ENCODE measurements around the gene VPS41. TPM values are rescaled to one million over a fixed set of nuclear protein-coding genes. Genes with fewer than 3 reads are reported as not detected.

Gene VPS41
- total RNA-seq, 2 donors from 2014 or later = 39.1 to 52.5 TPM

DNA sequence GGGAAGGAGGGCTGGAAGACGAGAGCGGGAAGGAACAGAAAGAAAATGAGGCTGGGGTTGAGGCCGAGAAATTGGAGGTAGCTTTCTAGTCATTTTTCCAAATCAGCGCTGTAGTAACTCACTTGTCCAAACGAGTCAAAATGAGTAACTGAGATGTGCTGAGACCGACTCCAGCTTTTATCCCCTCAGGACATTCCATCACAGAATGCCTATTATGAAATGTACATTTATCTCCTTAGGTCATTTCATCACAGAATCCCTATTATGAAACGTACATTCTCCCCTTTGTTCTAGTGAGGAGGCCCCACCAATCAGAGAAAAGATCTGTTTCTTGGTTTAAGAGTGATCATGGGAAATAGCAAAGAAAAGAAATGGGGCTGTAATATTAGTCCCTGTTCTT is 222.1 kb downstream of the VPS41 start:
- ATAC-seq (ENCODE audit: insufficient number of reproducible peaks, low FRiP score, low read depth) (no peak), DNase-seq (ENCODE audit: low spot score) (no peak)
- Histone ChIP-seq H3K27ac (no peak overlapping the region), H3K4me1 (ENCODE audit: control insufficient read depth in 1 of 2, low read depth in 2 of 2) (no peaks in the 10 kb centered on the region), H3K36me3 (no peaks in the 10 kb centered on the region), H3K27me3 (replicated peaks; ENCODE audit: insufficient read depth) (no peaks in the 10 kb centered on the region), H3K9me3 (no peaks in the 10 kb centered on the region), H3K4me3 (no peak overlapping the region)
- TF ChIP-seq, protein P1, sequence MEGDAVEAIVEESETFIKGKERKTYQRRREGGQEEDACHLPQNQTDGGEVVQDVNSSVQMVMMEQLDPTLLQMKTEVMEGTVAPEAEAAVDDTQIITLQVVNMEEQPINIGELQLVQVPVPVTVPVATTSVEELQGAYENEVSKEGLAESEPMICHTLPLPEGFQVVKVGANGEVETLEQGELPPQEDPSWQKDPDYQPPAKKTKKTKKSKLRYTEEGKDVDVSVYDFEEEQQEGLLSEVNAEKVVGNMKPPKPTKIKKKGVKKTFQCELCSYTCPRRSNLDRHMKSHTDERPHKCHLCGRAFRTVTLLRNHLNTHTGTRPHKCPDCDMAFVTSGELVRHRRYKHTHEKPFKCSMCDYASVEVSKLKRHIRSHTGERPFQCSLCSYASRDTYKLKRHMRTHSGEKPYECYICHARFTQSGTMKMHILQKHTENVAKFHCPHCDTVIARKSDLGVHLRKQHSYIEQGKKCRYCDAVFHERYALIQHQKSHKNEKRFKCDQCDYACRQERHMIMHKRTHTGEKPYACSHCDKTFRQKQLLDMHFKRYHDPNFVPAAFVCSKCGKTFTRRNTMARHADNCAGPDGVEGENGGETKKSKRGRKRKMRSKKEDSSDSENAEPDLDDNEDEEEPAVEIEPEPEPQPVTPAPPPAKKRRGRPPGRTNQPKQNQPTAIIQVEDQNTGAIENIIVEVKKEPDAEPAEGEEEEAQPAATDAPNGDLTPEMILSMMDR (IDR thresholded peaks at IDR 0.05) = no peak

DNA sequence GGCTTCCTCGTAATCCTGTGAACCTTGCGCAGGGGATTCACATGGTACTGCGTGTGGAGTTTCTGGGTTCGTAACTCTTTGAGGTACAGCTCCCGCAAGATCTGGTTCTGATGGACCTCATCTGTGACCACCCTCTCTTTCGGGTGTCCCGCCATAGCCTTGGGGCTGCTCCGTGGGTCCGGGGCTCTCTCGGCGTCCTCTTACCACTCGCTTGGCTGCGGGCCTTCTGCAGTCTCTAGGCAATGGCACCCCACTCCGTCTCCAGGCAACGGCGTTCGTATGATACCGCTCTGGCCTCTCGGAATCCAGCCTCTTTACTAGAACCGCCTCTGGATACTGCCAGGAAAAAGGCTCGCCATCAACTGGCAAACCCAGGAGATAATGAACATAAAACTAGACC is 223.1 kb downstream of the VPS41 start:
- Histone ChIP-seq H3K4me1 (ENCODE audit: control insufficient read depth in 1 of 2, low read depth in 2 of 2) (no peaks in the 10 kb centered on the region), H3K36me3 (no peaks in the 10 kb centered on the region), H3K27ac (no peak overlapping the region), H3K9me3 (no peaks in the 10 kb centered on the region), H3K27me3 (replicated peaks; ENCODE audit: insufficient read depth) (no peaks in the 10 kb centered on the region), H3K4me3 (no peak overlapping the region)
- TF ChIP-seq, protein P1 (IDR thresholded peaks at IDR 0.05) = no peak
- ATAC-seq (ENCODE audit: insufficient number of reproducible peaks, low FRiP score, low read depth) = no peak
- DNase-seq (ENCODE audit: low spot score) = no peak

DNA sequence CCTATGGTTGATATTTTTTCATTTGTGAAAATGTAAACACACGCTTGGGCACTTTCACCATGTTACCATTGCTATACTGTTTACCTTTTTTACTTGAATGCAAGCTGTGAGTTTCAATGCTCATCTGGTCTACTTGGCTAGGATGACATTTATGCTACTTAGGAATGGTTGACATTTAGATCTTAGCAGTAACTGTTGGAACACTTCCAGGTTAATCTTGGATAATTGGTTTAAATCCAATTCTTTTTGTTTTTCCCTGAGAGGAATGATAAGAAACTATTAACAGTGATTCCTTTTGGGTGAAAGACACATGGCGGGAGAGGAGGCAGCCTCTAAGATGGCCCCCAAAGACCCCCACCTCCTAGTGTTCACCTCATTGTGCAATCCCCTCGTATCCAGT is 226.4 kb downstream of the VPS41 start:
- Histone ChIP-seq H3K27me3 (replicated peaks; ENCODE audit: insufficient read depth) (no peaks in the 10 kb centered on the region), H3K27ac (no peak overlapping the region), H3K36me3 (no peaks in the 10 kb centered on the region), H3K9me3 (no peaks in the 10 kb centered on the region), H3K4me3 (no peak overlapping the region), H3K4me1 (ENCODE audit: control insufficient read depth in 1 of 2, low read depth in 2 of 2) (no peaks in the 10 kb centered on the region)
- TF ChIP-seq, protein P1 (IDR thresholded peaks at IDR 0.05) = no peak
- DNase-seq (ENCODE audit: low spot score) (no peak), ATAC-seq (ENCODE audit: insufficient number of reproducible peaks, low FRiP score, low read depth) (no peak)

DNA sequence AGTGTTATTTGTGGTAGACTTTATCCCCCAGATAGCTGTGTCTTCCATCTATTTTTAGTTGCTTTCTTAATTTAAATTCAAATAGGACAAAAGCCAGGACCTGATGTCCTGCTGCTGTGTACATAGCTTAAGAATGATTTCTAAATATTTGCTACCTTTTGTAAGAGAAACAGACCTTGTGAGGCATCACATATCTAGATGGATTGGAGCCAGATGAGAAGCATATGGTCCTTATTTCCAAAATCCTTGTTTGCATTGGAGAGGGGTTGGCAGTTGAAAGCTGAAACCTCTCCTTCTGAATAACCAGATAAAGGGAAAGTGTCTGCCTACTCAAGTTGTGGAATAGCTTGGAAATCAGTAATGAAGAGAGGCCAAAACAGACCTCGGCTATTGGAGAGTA is 227.1 kb downstream of the VPS41 start:
- Histone ChIP-seq H3K27ac (no peak overlapping the region), H3K4me1 (ENCODE audit: control insufficient read depth in 1 of 2, low read depth in 2 of 2) (no peaks in the 10 kb centered on the region), H3K27me3 (replicated peaks; ENCODE audit: insufficient read depth) (no peaks in the 10 kb centered on the region), H3K36me3 (no peaks in the 10 kb centered on the region), H3K9me3 (no peaks in the 10 kb centered on the region), H3K4me3 (no peak overlapping the region)
- ATAC-seq (ENCODE audit: insufficient number of reproducible peaks, low FRiP score, low read depth) (no peak), DNase-seq (ENCODE audit: low spot score) (no peak)
- TF ChIP-seq, protein P1 (IDR thresholded peaks at IDR 0.05) = no peak

DNA sequence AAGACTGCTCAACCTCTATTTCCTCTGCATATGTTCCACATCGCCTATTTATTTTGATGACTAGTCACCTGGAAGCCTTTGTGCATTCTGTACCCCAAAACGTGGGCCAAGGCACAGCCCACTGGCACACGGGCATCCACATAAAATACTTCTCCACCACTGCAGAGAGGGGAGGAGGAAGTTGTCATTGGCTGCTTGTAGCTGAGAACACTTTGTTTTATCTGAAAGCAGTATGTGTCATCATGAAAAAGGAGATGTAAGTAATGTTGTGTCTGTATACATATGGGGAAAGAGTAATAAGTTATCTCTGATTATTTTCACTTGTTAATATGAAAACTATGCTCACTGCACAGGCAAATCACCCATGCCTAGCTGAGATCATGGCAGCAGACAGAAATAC is 229.6 kb downstream of the VPS41 start:
- H3K9me3 ChIP-seq = no peaks in the 10 kb centered on the region
- no peak overlapping the region for H3K4me3 ChIP-seq
- H3K36me3 ChIP-seq = no peaks in the 10 kb centered on the region
- TF ChIP-seq, protein P1 (IDR thresholded peaks at IDR 0.05) = no peak
- H3K27me3 ChIP-seq (replicated peaks; ENCODE audit: insufficient read depth) = no peaks in the 10 kb centered on the region
- H3K27ac ChIP-seq = no peak overlapping the region
- H3K4me1 ChIP-seq (ENCODE audit: control insufficient read depth in 1 of 2, low read depth in 2 of 2) = no peaks in the 10 kb centered on the region
- ATAC-seq (ENCODE audit: insufficient number of reproducible peaks, low FRiP score, low read depth) = no peak
- DNase-seq (ENCODE audit: low spot score) = no peak

All from thoracic aorta (tissue), 2 donors.